Amygdala (tissue), 56 donors: ENCODE measurements around the gene HPSE2.

Source experiments
- DNase-seq, 56 donors: peaks; one replicate each; lab custom pipeline; 2025; lab: John Stamatoyannopoulos, UW

Gene HPSE2

GRCh38 chr10:98632456-98633150 lies 603.0 kb downstream of the HPSE2 start:
- no peak for DNase-seq

- DNase-seq, result no peak
These were observed 607.4 kb downstream of the HPSE2 start for GRCh38 chr10:98628206-98628605.

- no peak for DNase-seq
These were observed 607.9 kb downstream of the HPSE2 start for GRCh38 chr10:98627711-98628110.

GRCh38 chr10:98624963-98625362 lies 610.7 kb downstream of the HPSE2 start:
- DNase-seq, result no peak

GRCh38 chr10:98623176-98623575 lies 612.5 kb downstream of the HPSE2 start:
- no peak for DNase-seq

GRCh38 chr10:98621630-98622029 lies 614.0 kb downstream of the HPSE2 start:
- DNase-seq, result no peak

GRCh38 chr10:98620503-98620902 lies 615.1 kb downstream of the HPSE2 start:
- no peak for DNase-seq

GRCh38 chr10:98619446-98619845 lies 616.2 kb downstream of the HPSE2 start:
- DNase-seq, result no peak

GRCh38 chr10:98617906-98618520 lies 617.6 kb downstream of the HPSE2 start:
- no peak for DNase-seq

- DNase-seq, result no peak
These were observed 622.2 kb downstream of the HPSE2 start for GRCh38 chr10:98613446-98613845.

- DNase-seq, result no peak
These were observed 624.2 kb downstream of the HPSE2 start for GRCh38 chr10:98611436-98611835.

GRCh38 chr10:98610836-98611235 lies 624.8 kb downstream of the HPSE2 start:
- peak in 5 of 56 donors; percentile 8 to 39 (median 17) for DNase-seq

- DNase-seq, result no peak
These were observed 625.4 kb downstream of the HPSE2 start for GRCh38 chr10:98610301-98610700.

- DNase-seq, result no peak
These were observed 626.4 kb downstream of the HPSE2 start for GRCh38 chr10:98609265-98609664.

- peak in 8 of 56 donors; percentile 2 to 30 (median 7) for DNase-seq
These were observed 627.2 kb downstream of the HPSE2 start for GRCh38 chr10:98608411-98608810.

- no peak for DNase-seq
These were observed 633.4 kb downstream of the HPSE2 start for GRCh38 chr10:98602224-98602623.

GRCh38 chr10:98599032-98599610 lies 636.5 kb downstream of the HPSE2 start:
- DNase-seq, result no peak

- no peak for DNase-seq
These were observed 639.2 kb downstream of the HPSE2 start for GRCh38 chr10:98596404-98596803.

GRCh38 chr10:98589691-98590090 lies 646.0 kb downstream of the HPSE2 start:
- DNase-seq, result no peak

- DNase-seq, result peak in 9 of 56 donors; percentile 9 to 35 (median 23)
These were observed 646.6 kb downstream of the HPSE2 start for GRCh38 chr10:98589007-98589406.

GRCh38 chr10:98587156-98587837 lies 648.4 kb downstream of the HPSE2 start:
- no peak for DNase-seq
